ENCODE results near the gene BEND6. TPM values are rescaled to one million over a fixed set of nuclear protein-coding genes. Genes with fewer than 3 reads are reported as not detected.

The BEND6 gene
- total and polyA plus RNA-seq, 4 donors = under 0.01 to 0.14 (median 0.03) TPM; not detected in 1

- peaks cover 9 to 18% (median 14%) of the 10 kb centered on the region in 4 donors for H3K4me1 ChIP-seq (ENCODE audit: control insufficient read depth in 4 of 4, insufficient read depth in 4 of 4, low read length in 3 of 4)
- TF ChIP-seq HNF4A (conservative IDR thresholded peaks at IDR 0.05) = no peak
- TF ChIP-seq FOXA2 (IDR thresholded peaks at IDR 0.05) = no peak
- no peak for TF ChIP-seq JUND (IDR thresholded peaks at IDR 0.05)
- TF ChIP-seq MAX (IDR thresholded peaks at IDR 0.05) = no peak
- TF ChIP-seq HNF4G (IDR thresholded peaks at IDR 0.05) = no peak
- TF ChIP-seq FOXA1 (IDR thresholded peaks at IDR 0.05) = no peak
- TF ChIP-seq TAF1 (conservative IDR thresholded peaks at IDR 0.05) = no peak
- no peak for TF ChIP-seq ZBTB33 (IDR thresholded peaks at IDR 0.05)
- no peak for TF ChIP-seq GABPA (IDR thresholded peaks at IDR 0.05 in 1 of 2, conservative IDR thresholded peaks at IDR 0.05 in 1 of 2)
- no peak for TF ChIP-seq EGR1 (IDR thresholded peaks at IDR 0.05; ENCODE audit: low read depth in 2 of 2)
- TF ChIP-seq CTCF (IDR thresholded peaks at IDR 0.05; ENCODE audit: low read depth, low read length, missing input control) = no peak
- TF ChIP-seq RXRA (IDR thresholded peaks at IDR 0.05) = no peak
- no peak for TF ChIP-seq RAD21 (IDR thresholded peaks at IDR 0.05)
- no peak for TF ChIP-seq ATF3 (IDR thresholded peaks at IDR 0.05)
- no peak for TF ChIP-seq NR2F2 (IDR thresholded peaks at IDR 0.05)
- TF ChIP-seq REST (IDR thresholded peaks at IDR 0.05) = no peak
- H3K36me3 ChIP-seq (ENCODE audit: control insufficient read depth in 4 of 4, insufficient read depth in 3 of 4, low read depth in 1 of 4, low read length in 3 of 4) = no peaks in the 10 kb centered on the region
- no peak overlapping the region for H3K9ac ChIP-seq (ENCODE audit: low read depth in 1 of 2, low read length in 2 of 2)
- H3K27me3 ChIP-seq (ENCODE audit: control insufficient read depth in 4 of 4, insufficient read depth in 4 of 4, low read length in 3 of 4) = peaks cover 0 to 13% (median 6%) of the 10 kb centered on the region in 4 donors
- H3K4me3 ChIP-seq (ENCODE audit: low read depth in 1 of 3, low read length in 3 of 3) = no peak overlapping the region
- no peak for DNase-seq (ENCODE audit: low spot score)
- 93% methylated on average over 2 of the region's 2 CpGs for WGBS
- H3K9me3 ChIP-seq (ENCODE audit: control insufficient read depth in 4 of 4, low read length in 3 of 4) = no peaks in the 10 kb centered on the region
- H3K27ac ChIP-seq (ENCODE audit: low read depth in 1 of 2, low read length in 2 of 2) = no peak overlapping the region
Measured at GRCh38 chr6:56957856-56958255, 2.9 kb downstream of the BEND6 start.

GRCh38 chr6:56958481-56958880 is 3.6 kb downstream of the BEND6 start:
- Histone ChIP-seq H3K9ac (ENCODE audit: low read depth in 1 of 2, low read length in 2 of 2) (no peak overlapping the region), H3K27me3 (ENCODE audit: control insufficient read depth in 4 of 4, insufficient read depth in 4 of 4, low read length in 3 of 4) (peaks cover 0 to 10% (median 5%) of the 10 kb centered on the region in 4 donors), H3K27ac (ENCODE audit: low read depth in 1 of 2, low read length in 2 of 2) (no peak overlapping the region), H3K4me3 (ENCODE audit: low read depth in 1 of 3, low read length in 3 of 3) (no peak overlapping the region), H3K36me3 (ENCODE audit: control insufficient read depth in 4 of 4, insufficient read depth in 3 of 4, low read depth in 1 of 4, low read length in 3 of 4) (no peaks in the 10 kb centered on the region), H3K9me3 (ENCODE audit: control insufficient read depth in 4 of 4, low read length in 3 of 4) (no peaks in the 10 kb centered on the region), H3K4me1 (ENCODE audit: control insufficient read depth in 4 of 4, insufficient read depth in 4 of 4, low read length in 3 of 4) (peaks cover 9 to 16% (median 13%) of the 10 kb centered on the region in 4 donors)
- WGBS = 86% methylated on average over 3 of the region's 3 CpGs
- DNase-seq (ENCODE audit: low spot score) = no peak
- TF ChIP-seq EGR1 (IDR thresholded peaks at IDR 0.05; ENCODE audit: low read depth in 2 of 2) (no peak), HNF4A (conservative IDR thresholded peaks at IDR 0.05) (no peak), TAF1 (conservative IDR thresholded peaks at IDR 0.05) (no peak), ZBTB33 (IDR thresholded peaks at IDR 0.05) (no peak), ATF3 (IDR thresholded peaks at IDR 0.05) (no peak), FOXA2 (IDR thresholded peaks at IDR 0.05) (no peak), CTCF (IDR thresholded peaks at IDR 0.05; ENCODE audit: low read depth, low read length, missing input control) (no peak), JUND (IDR thresholded peaks at IDR 0.05) (no peak), YY1 (IDR thresholded peaks at IDR 0.05) (no peak), RXRA (IDR thresholded peaks at IDR 0.05) (no peak), SP1 (IDR thresholded peaks at IDR 0.05) (no peak), MAX (IDR thresholded peaks at IDR 0.05) (no peak), GABPA (IDR thresholded peaks at IDR 0.05 in 1 of 2, conservative IDR thresholded peaks at IDR 0.05 in 1 of 2) (no peak), FOXA1 (IDR thresholded peaks at IDR 0.05) (no peak), HNF4G (IDR thresholded peaks at IDR 0.05) (no peak), NR2F2 (IDR thresholded peaks at IDR 0.05) (no peak)

Measured in liver (tissue), 9 donors.